ENCODE data around the gene TEX19.

- TF ChIP-seq POLR2A (IDR thresholded peaks at IDR 0.05) (no peak), CTCF (IDR thresholded peaks at IDR 0.05) (no peak)
Measured at GRCh38 chr17:82345151-82345976, 13.7 kb upstream of the TEX19 start.
